ENCODE data around the gene GRID2. TPM values are rescaled to one million over a fixed set of nuclear protein-coding genes. Genes with fewer than 3 reads are reported as not detected.

The GRID2 gene
- total and polyA plus RNA-seq, 10 of the 15 experiments (the other 5 are each of a cell fraction or from before 2014, with no cell fraction given) = not detected

- ChIA-PET RAD21 (ENCODE audit: unreplicated experiment) (no interaction called here), CTCF (no interaction called here), SMC1A (ENCODE audit: uncharacterized antibody, unreplicated experiment) (no interaction called here), POLR2A (no interaction called here)
- no peak for DNase-seq (ENCODE audit: low read depth, low spot score)
- no peak for FAIRE-seq
- no peak overlapping the region for H3K4me2 ChIP-seq (ENCODE audit: control insufficient read depth, insufficient read depth)
- H3K79me2 ChIP-seq (ENCODE audit: control insufficient read depth, insufficient read depth, low read length) = no peaks in the 10 kb centered on the region
- BruUV-seq (replicated peaks) = no TSS peak
- H3K27me3 ChIP-seq (replicated peaks in 1 of 2; ENCODE audit: control insufficient read depth in 2 of 2, insufficient read depth in 2 of 2, low read length in 1 of 2) = no peaks in the 10 kb centered on the region
- TF ChIP-seq RFX5 (IDR thresholded peaks at IDR 0.05; ENCODE audit: low read depth, low read length) (no peak), MEF2A (IDR thresholded peaks at IDR 0.05; ENCODE audit: insufficient read depth, low read depth, low read length) (no peak), EGR1 (IDR thresholded peaks at IDR 0.05; ENCODE audit: borderline replicate concordance in 1 of 2, low read depth in 2 of 2, low read length in 2 of 2) (no peak), RBBP5 (conservative IDR thresholded peaks at IDR 0.05) (no peak), CBX5 (IDR thresholded peaks at IDR 0.05; ENCODE audit: low read depth) (no peak), FOXM1 (IDR thresholded peaks at IDR 0.05; ENCODE audit: low read depth, low read length) (no peak), USF1 (IDR thresholded peaks at IDR 0.05; ENCODE audit: borderline replicate concordance, extremely low read length, insufficient read depth, low read depth, low read length) (no peak), ZNF274 (IDR thresholded peaks at IDR 0.05; ENCODE audit: insufficient read depth, insufficient read length) (no peak), POLR2A (IDR thresholded peaks at IDR 0.05; ENCODE audit: low read depth, low read length) (no peak), MTA2 (IDR thresholded peaks at IDR 0.05; ENCODE audit: low read depth) (no peak), TCF12 (IDR thresholded peaks at IDR 0.05; ENCODE audit: low read depth, low read length) (no peak), SKIL (IDR thresholded peaks at IDR 0.05; ENCODE audit: low read depth, poor library complexity, severe bottlenecking) (no peak), MTA3 (IDR thresholded peaks at IDR 0.05; ENCODE audit: borderline replicate concordance, low read length) (no peak)
- intact Hi-C loops (cut with micrococcal nuclease; ENCODE audit: unreplicated experiment) = no loop called here
- H3K27ac ChIP-seq (ENCODE audit: control insufficient read depth, insufficient read depth) = no peak overlapping the region
- 63% methylated on average over 3 of the region's 3 CpGs for WGBS (ENCODE audit: insufficient coverage, insufficient replicate concordance, low lambda C conversion rate, missing lambda C conversion rate)
- H3K36me3 ChIP-seq (ENCODE audit: control insufficient read depth in 2 of 2, insufficient read depth in 2 of 2, low read length in 1 of 2) = no peaks in the 10 kb centered on the region
- no peak for ATAC-seq
- no peak overlapping the region for H3K4me3 ChIP-seq
- no peaks in the 10 kb centered on the region for H3K9me3 ChIP-seq (replicated peaks; ENCODE audit: control insufficient read depth, insufficient read depth, low read length)
- no peaks in the 10 kb centered on the region for H4K20me1 ChIP-seq (ENCODE audit: control insufficient read depth, insufficient read depth)
- no peak overlapping the region for H3K9ac ChIP-seq (ENCODE audit: control insufficient read depth, insufficient read depth, low read length)
- in situ Hi-C loops (cut with MboI) = no loop called here
- H2AFZ ChIP-seq (ENCODE audit: control insufficient read depth, low read depth, low read length) = no peak overlapping the region
- H3K4me1 ChIP-seq (ENCODE audit: control insufficient read depth, insufficient read depth, low read length) = no peaks in the 10 kb centered on the region
Measured at GRCh38 chr4:93469560-93469959, 1165.8 kb downstream of the GRID2 start.

All from GM12878 (cell line).